H1 (cell line): Measurements from ENCODE around the gene HADH. TPM values are rescaled to one million over a fixed set of nuclear protein-coding genes. Genes with fewer than 3 reads are reported as not detected.

Experiments used
- CTCF ChIA-PET: fragments of 300-600 bp; sonication (Branson Sonifier 250); formaldehyde crosslinking; loops from one replicate; lab custom pipeline; 2021; ENCODE audit not compliant: partially characterized antibody; lab: Charles Lee
- POLR2A ChIA-PET: fragments of 300-600 bp; sonication (Branson Sonifier 250); formaldehyde crosslinking; loops from one replicate; lab custom pipeline; 2021; ENCODE audit warnings: inconsistent platforms; ENCODE audit not compliant: partially characterized antibody; lab: Charles Lee
- DNase-seq, 2 experiments: peaks; one replicate each; pipeline versions ENCODE4 v3.0.0 to v3.0.0-alpha.2; 2010 to 2022; ENCODE audit warnings: low spot score in 2 of 2, low read depth in 1 of 2, mixed read lengths in 1 of 2
- FAIRE-seq: peaks from 2 replicates; lab custom pipeline; 2011; peaks lifted over from hg19 to GRCh38; lab: Jason Lieb, UNC
- H2AFZ ChIP-seq: 2 replicates; pipeline ENCODE4 v1.8.1; 2012; ENCODE audit warnings: low read length, inconsistent platforms
- H2AK5ac ChIP-seq: 2 replicates; pipeline ENCODE4 v1.6.1; 2013; ENCODE audit warnings: low read depth, low read length
- H2BK120ac ChIP-seq: replicated peaks from 2 replicates; pipeline ENCODE3; 2013; ENCODE audit warnings: low read depth, low read length, inconsistent platforms
- H2BK12ac ChIP-seq: 2 replicates; pipeline ENCODE4 v1.6.1; 2013; ENCODE audit warnings: low read depth, low read length
- H2BK15ac ChIP-seq: 2 replicates; pipeline ENCODE4 v1.6.1; 2013; ENCODE audit warnings: low read length
- H2BK20ac ChIP-seq: 2 replicates; pipeline ENCODE4 v1.6.1; 2013; ENCODE audit warnings: low read length
- H2BK5ac ChIP-seq: 2 replicates; pipeline ENCODE4 v1.6.1; 2013; ENCODE audit warnings: low read depth, low read length
- H3K14ac ChIP-seq: 2 replicates; pipeline ENCODE4 v1.6.1; 2013; ENCODE audit warnings: inconsistent platforms; ENCODE audit not compliant: insufficient read length
- H3K18ac ChIP-seq: 2 replicates; pipeline ENCODE4 v1.6.1; 2013; ENCODE audit warnings: low read length; ENCODE audit errors: extremely low read depth
- H3K23ac ChIP-seq: 2 replicates; pipeline ENCODE4 v1.6.1; 2013; ENCODE audit warnings: inconsistent platforms; ENCODE audit not compliant: insufficient read length
- H3K23me2 ChIP-seq: 2 replicates; pipeline ENCODE4 v1.6.1; 2013; ENCODE audit warnings: low read depth, low read length
- H3K27ac ChIP-seq: 2 replicates; pipeline ENCODE4 v1.6.1; 2011; ENCODE audit warnings: low read depth, low read length, inconsistent platforms
- H3K27me3 ChIP-seq, 4 experiments: replicated peaks in 1 of 4; 1 replicate in 1 of 4; 2 replicates in 3 of 4; pipeline versions ENCODE4 v1.6.1 to v1.8.1; 2011 to 2013; ENCODE audit warnings: low read length in 3 of 4, mild to moderate bottlenecking in 3 of 4, inconsistent platforms in 2 of 4, mixed read lengths in 2 of 4, moderate library complexity in 1 of 4; ENCODE audit not compliant: control insufficient read depth in 3 of 4, insufficient read depth in 3 of 4; ENCODE audit errors: extremely low read depth in 1 of 4
- H3K36me3 ChIP-seq, 4 experiments: 2 replicates each; pipeline versions ENCODE4 v1.6.1 to v1.8.1; 2011 to 2013; ENCODE audit warnings: mild to moderate bottlenecking in 4 of 4, low read length in 3 of 4, moderate library complexity in 2 of 4, control low read depth in 1 of 4, inconsistent platforms in 1 of 4; ENCODE audit not compliant: insufficient read depth in 4 of 4, control insufficient read depth in 2 of 4
- H3K4ac ChIP-seq: replicated peaks from 2 replicates; pipeline ENCODE3; 2013; ENCODE audit warnings: low read length, low read depth, mixed read lengths, inconsistent platforms; ENCODE audit not compliant: insufficient read length
- H3K4me1 ChIP-seq, 4 experiments: replicated peaks in 1 of 4; 1 replicate in 1 of 4; 2 replicates in 3 of 4; pipeline versions ENCODE4 v1.6.1 to v1.8.1; 2011 to 2013; ENCODE audit warnings: low read length in 3 of 4, inconsistent platforms in 2 of 4, mixed read lengths in 1 of 4; ENCODE audit not compliant: insufficient read depth in 4 of 4, control insufficient read depth in 3 of 4
- H3K4me2 ChIP-seq, 2 experiments: 2 replicates each; pipeline versions ENCODE4 v1.6.1 to v1.8.1; 2011 to 2013; ENCODE audit warnings: low read depth in 2 of 2, low read length in 2 of 2, control low read depth in 1 of 2, inconsistent platforms in 1 of 2, mild to moderate bottlenecking in 1 of 2; ENCODE audit not compliant: insufficient read depth in 1 of 2
- H3K4me3 ChIP-seq, 4 experiments: fragments of 200-600, 300-600 bp in 1 of 4; sonication (generic), shearing (Covaris generic), sonication (Bioruptor Twin) in 1 of 4; 2 replicates each; pipeline versions ENCODE4 v1.5.1 to v1.8.1; 2011 to 2016; ENCODE audit warnings: low read length in 4 of 4, low read depth in 3 of 4, control low read depth in 2 of 4, inconsistent platforms in 2 of 4, mild to moderate bottlenecking in 2 of 4, mixed read lengths in 1 of 4, moderate library complexity in 1 of 4; ENCODE audit not compliant: insufficient read depth in 2 of 4; ENCODE audit errors: extremely low read depth in 1 of 4
- H3K56ac ChIP-seq: replicated peaks from 2 replicates; pipeline ENCODE3; 2013; ENCODE audit warnings: low read depth, mild to moderate bottlenecking, mixed read lengths, low read length, inconsistent platforms; ENCODE audit not compliant: insufficient read length
- H3K79me1 ChIP-seq: 2 replicates; pipeline ENCODE4 v1.6.1; 2013; ENCODE audit warnings: low read depth, low read length, control low read depth
- H3K79me2 ChIP-seq, 2 experiments: 2 replicates each; pipeline versions ENCODE4 v1.6.1 to v1.8.1; 2012 to 2013; ENCODE audit warnings: low read length in 2 of 2, mild to moderate bottlenecking in 2 of 2, inconsistent platforms in 1 of 2; ENCODE audit not compliant: insufficient read depth in 2 of 2, control insufficient read depth in 1 of 2
- H3K9ac ChIP-seq, 4 experiments: replicated peaks in 1 of 4; 1 replicate in 1 of 4; 2 replicates in 3 of 4; pipeline versions ENCODE4 v1.6.1 to v1.8.1; 2011 to 2013; ENCODE audit warnings: low read depth in 3 of 4, low read length in 3 of 4, control low read depth in 2 of 4, mild to moderate bottlenecking in 2 of 4, moderate library complexity in 2 of 4, inconsistent platforms in 1 of 4; ENCODE audit errors: extremely low read depth in 1 of 4
- H3K9me3 ChIP-seq, 2 experiments: 2 replicates each; pipeline versions ENCODE4 v1.6.1 to v1.8.1; 2012 to 2013; ENCODE audit warnings: mild to moderate bottlenecking in 2 of 2, moderate library complexity in 2 of 2, control low read depth in 1 of 2, inconsistent platforms in 1 of 2, low read depth in 1 of 2, low read length in 1 of 2, mixed read lengths in 1 of 2; ENCODE audit not compliant: insufficient read depth in 2 of 2
- H4K20me1 ChIP-seq, 2 experiments: replicated peaks in 1 of 2; 2 replicates each; pipeline versions ENCODE3 to v1.8.1; 2011 to 2013; ENCODE audit warnings: inconsistent platforms in 2 of 2, low read length in 2 of 2, mild to moderate bottlenecking in 1 of 2; ENCODE audit not compliant: insufficient read depth in 2 of 2, control insufficient read depth in 1 of 2
- H4K5ac ChIP-seq: 2 replicates; pipeline ENCODE4 v1.6.1; 2013; ENCODE audit warnings: low read length, low read depth, mixed read lengths, inconsistent platforms; ENCODE audit not compliant: insufficient read length
- H4K8ac ChIP-seq: 2 replicates; pipeline ENCODE4 v1.8.0; 2013; ENCODE audit warnings: mild to moderate bottlenecking, moderate library complexity, low read length, inconsistent platforms; ENCODE audit not compliant: insufficient read depth; ENCODE audit errors: extremely low read depth
- H4K91ac ChIP-seq: replicated peaks from 2 replicates; pipeline ENCODE3; 2013; ENCODE audit warnings: low read length, mixed read lengths, inconsistent platforms; ENCODE audit not compliant: insufficient read length
- ATF2 ChIP-seq: IDR thresholded peaks from 2 replicates; pipeline ENCODE4 v1.6.1; 2012; ENCODE audit warnings: low read length, inconsistent platforms
- CTCF ChIP-seq, 3 experiments: IDR thresholded peaks; 1 replicate in 2 of 3; 2 replicates in 1 of 3; pipeline versions ENCODE4 v1.5.1 to v1.6.1; 2011; ENCODE audit warnings: low read length in 3 of 3, mild to moderate bottlenecking in 3 of 3, inconsistent platforms in 2 of 3, low read depth in 1 of 3, moderate library complexity in 1 of 3; ENCODE audit not compliant: insufficient read depth in 1 of 3; ENCODE audit errors: control extremely low read depth in 1 of 3
- E2F6 ChIP-seq: IDR thresholded peaks from 2 replicates; pipeline ENCODE4 v1.6.1; 2012; ENCODE audit warnings: inconsistent platforms
- JUND ChIP-seq: IDR thresholded peaks from 2 replicates; pipeline ENCODE4 v1.6.1; 2011; ENCODE audit warnings: mild to moderate bottlenecking, improper control_type of control experiment, low read length
- POLR2A ChIP-seq, 2 experiments: IDR thresholded peaks; 1 replicate in 1 of 2; 2 replicates in 1 of 2; pipeline ENCODE4 v1.6.1; 2011; ENCODE audit warnings: low read depth in 2 of 2, low read length in 2 of 2, mild to moderate bottlenecking in 2 of 2; ENCODE audit errors: control extremely low read depth in 1 of 2
- RFX5 ChIP-seq: IDR thresholded peaks from 2 replicates; pipeline ENCODE4 v1.6.1; 2011; ENCODE audit warnings: low read depth, low read length, improper control_type of control experiment, borderline replicate concordance
- RXRA ChIP-seq: IDR thresholded peaks from 2 replicates; pipeline ENCODE4 v1.6.1; 2011; ENCODE audit warnings: low read depth, mild to moderate bottlenecking, low read length, moderate library complexity; ENCODE audit not compliant: insufficient read depth
- SIRT6 ChIP-seq: IDR thresholded peaks from one replicate; pipeline ENCODE4 v1.7.1; 2012; ENCODE audit warnings: low read length, inconsistent platforms
- SUZ12 ChIP-seq: fragments of 200-600 bp; sonication (generic); IDR thresholded peaks from 2 replicates; pipeline ENCODE4 v1.6.1; 2012; ENCODE audit warnings: mild to moderate bottlenecking, inconsistent platforms, low read length, moderate library complexity, mixed read lengths
- TEAD4 ChIP-seq: IDR thresholded peaks from 2 replicates; pipeline ENCODE4 v1.6.1; 2012; ENCODE audit warnings: low read depth, low read length, inconsistent platforms, mixed read lengths
- WGBS, 2 experiments: shearing (Covaris generic) in 1 of 2; methylation state at CpG; one replicate each; pipeline versions ENCODE4 v1.1.6 to v1.1.7; 2013 to 2015; ENCODE audit warnings: low lambda C conversion rate in 2 of 2, mixed read lengths in 2 of 2, inconsistent platforms in 1 of 2, low coverage in 1 of 2, missing lambda C conversion rate in 1 of 2; ENCODE audit not compliant: insufficient replicate concordance in 2 of 2, insufficient coverage in 1 of 2, insufficient read length in 1 of 2; ENCODE audit errors: extremely low coverage in 1 of 2, missing lambda C conversion rate in 1 of 2; 5-methylcytosine and 5-hydroxymethylcytosine counted together
- polyA plus RNA-seq, 7 experiments: library from polyadenylated mRNA; depleted of rRNA in 3 of 7; stranded (reverse) in 5 of 7; unstranded in 2 of 7; fragments of >200 nt in 5 of 7; fragments of 200-250 nt in 2 of 7; gene quantifications; 1 replicate in 5 of 7; 2 replicates in 1 of 7; 4 replicates in 1 of 7; pipeline versions ENCODE4 v1.2.1 to v1.2.3, GENCODE V29; 2011 to 2013; ENCODE audit warnings: missing spikeins in 2 of 7, mixed read lengths in 2 of 7
- total RNA-seq: library from RNA; stranded (reverse); fragmentation: NEBNext Ultra II Directional; extraction: Animal tissue kit (Norgen Biotek cat#: 25700); gene quantifications from 2 replicates; pipeline ENCODE4 v1.2.1, GENCODE V29; 2021

Gene HADH
- total and polyA plus RNA-seq, 2 of the 8 experiments (the other 6 are each of a cell fraction or from before 2014, with no cell fraction given): 47.5 to 54.4 TPM

DNA sequence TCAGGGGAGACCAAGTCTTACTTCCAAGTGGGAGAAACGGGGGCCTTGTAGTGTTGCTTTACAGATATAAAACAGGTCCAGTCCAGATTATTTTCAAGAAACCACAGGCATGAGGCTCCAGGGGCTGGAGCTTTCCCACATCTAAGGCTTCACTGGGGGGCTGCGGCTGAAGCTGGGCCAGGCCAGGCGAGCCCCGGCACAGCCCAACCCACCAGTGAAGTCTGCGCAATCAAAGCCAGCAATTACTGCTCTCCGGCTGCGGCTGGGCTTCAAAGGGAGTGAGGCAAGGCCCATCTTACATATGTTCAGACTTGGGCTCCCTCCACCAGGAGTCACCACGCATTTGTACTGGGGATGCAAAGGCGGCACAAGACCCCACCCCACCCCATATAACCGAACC, 61.7 kb downstream of the HADH start:
- Histone ChIP-seq H2BK20ac (no peak overlapping the region), H3K27ac (no peak overlapping the region), H4K8ac (no peak overlapping the region), H3K23me2 (no peaks in the 10 kb centered on the region), H3K4me3 (no peak overlapping the region), H3K18ac (no peak overlapping the region), H2AFZ (no peak overlapping the region), H3K4me2 (no peak overlapping the region), H4K5ac (no peak overlapping the region), H3K14ac (no peak overlapping the region), H4K20me1 (no peaks in the 10 kb centered on the region), H3K4ac (no peak overlapping the region), H4K91ac (no peak overlapping the region), H2AK5ac (no peak overlapping the region), H3K23ac (no peak overlapping the region), H2BK5ac (no peak overlapping the region), H2BK12ac (no peak overlapping the region), H3K4me1 (peaks cover 0 to 3% (median 2%) of the 10 kb centered on the region in 4 experiments; a peak in 4 of 7 replicates), H3K27me3 (0 out of 7 replicates have a peak, but pooled peaks cover 0 to 2% (median 0%) of the 10 kb centered on the region in 4 experiments), H3K36me3 (no peaks in the 10 kb centered on the region), H3K56ac (no peak overlapping the region), H2BK15ac (no peak overlapping the region), H3K79me2 (no peaks in the 10 kb centered on the region), H3K9me3 (no peaks in the 10 kb centered on the region), H2BK120ac (no peak overlapping the region), H3K79me1 (no peaks in the 10 kb centered on the region), H3K9ac (no peak overlapping the region)
- ChIA-PET POLR2A (no interaction called here), CTCF (interaction anchor here (1.3 to 2.1 kb wide), 2 partner anchors 131 to 521 kb away, joined by 3 to 7 read pairs; no protein-coding TSS in a partner anchor)
- 96% methylated on average over 9 of the region's 10 CpGs; no CpG with 5 or more reads in 1 of the 2 experiments for WGBS, 2 experiments
- DNase-seq (no peak), FAIRE-seq (no peak)
- TF ChIP-seq E2F6: no peak
- no peak for TF ChIP-seq TEAD4
- no peak for TF ChIP-seq SIRT6
- TF ChIP-seq SUZ12: no peak
- TF ChIP-seq RXRA: no peak
- TF ChIP-seq RFX5: no peak
- TF ChIP-seq JUND: no peak
- TF ChIP-seq CTCF (IDR thresholded peaks at IDR 0.05; ENCODE audit: control extremely low read depth in 1 of 3, insufficient read depth in 1 of 3, low read depth in 1 of 3, low read length in 3 of 3): no peak
- TF ChIP-seq ATF2: no peak
- no peak for TF ChIP-seq POLR2A (IDR thresholded peaks at IDR 0.05; ENCODE audit: control extremely low read depth in 1 of 2, low read depth in 2 of 2, low read length in 2 of 2)
